GM12878 (cell line): ENCODE data around the gene FSTL1. TPM values are rescaled to one million over a fixed set of nuclear protein-coding genes. Genes with fewer than 3 reads are reported as not detected.

Experiments
- ATAC-seq: fragments of 200-7000 bp; cut with Tn5 transposase; 3 replicates; pipeline ENCODE4 v1.9.1; 2020; ENCODE audit warnings: mild to moderate bottlenecking, moderate library complexity
- BruUV-seq: library from RNA; stranded (reverse); fragments of 400-500 nt; replicated peaks from 2 replicates; lab custom pipeline; 2021; lab: Mats Ljungman, UMichigan
- CTCF ChIA-PET: fragments of 300-600 bp; sonication (Branson Sonifier 250); formaldehyde crosslinking; extraction: SDS; loops from one replicate; lab custom pipeline; 2021; ENCODE audit warnings: inconsistent platforms; lab: Yijun Ruan, JAX
- POLR2A ChIA-PET: fragments of 350-600 bp; formaldehyde crosslinking; extraction: SDS; loops from one replicate; lab custom pipeline; 2021; ENCODE audit warnings: inconsistent platforms; lab: Charles Lee
- RAD21 ChIA-PET: fragments of 300-600 bp; sonication (Branson Sonifier 250); formaldehyde crosslinking; loops from one replicate; lab custom pipeline; 2023; ENCODE audit warnings: antibody characterized with exemption; ENCODE audit not compliant: unreplicated experiment; lab: Charles Lee
- SMC1A ChIA-PET: fragments of 300-600 bp; sonication (Branson Sonifier 250); formaldehyde crosslinking; loops from one replicate; lab custom pipeline; 2023; ENCODE audit not compliant: unreplicated experiment, uncharacterized antibody; lab: Charles Lee
- DNase-seq: peaks from one replicate; pipeline ENCODE4 v3.0.0-alpha.2; 2011; ENCODE audit warnings: low read depth, low spot score
- FAIRE-seq: peaks from 3 replicates; lab custom pipeline; 2011; peaks lifted over from hg19 to GRCh38; lab: Jason Lieb, UNC
- H2AFZ ChIP-seq: 2 replicates; pipeline ENCODE4 v1.6.0; 2011; ENCODE audit warnings: low read depth, low read length, control low read depth; ENCODE audit not compliant: control insufficient read depth
- H3K27ac ChIP-seq: 2 replicates; pipeline ENCODE4 v1.5.1; 2011; ENCODE audit warnings: control low read depth; ENCODE audit not compliant: control insufficient read depth, insufficient read depth
- H3K27me3 ChIP-seq, 2 experiments: replicated peaks in 1 of 2; 2 replicates each; pipeline versions ENCODE4 v1.6.0 to v1.6.1; 2011; ENCODE audit warnings: low read length in 1 of 2; ENCODE audit not compliant: control insufficient read depth in 2 of 2, insufficient read depth in 2 of 2
- H3K36me3 ChIP-seq, 2 experiments: 2 replicates each; pipeline ENCODE4 v1.5.1; 2011; ENCODE audit warnings: low read length in 1 of 2; ENCODE audit not compliant: control insufficient read depth in 2 of 2, insufficient read depth in 2 of 2
- H3K4me1 ChIP-seq: 2 replicates; pipeline ENCODE4 v1.6.1; 2011; ENCODE audit warnings: mild to moderate bottlenecking, low read length, moderate library complexity, mixed read lengths; ENCODE audit not compliant: control insufficient read depth, insufficient read depth
- H3K4me2 ChIP-seq: 2 replicates; pipeline ENCODE4 v1.6.0; 2011; ENCODE audit warnings: control low read depth; ENCODE audit not compliant: control insufficient read depth, insufficient read depth
- H3K4me3 ChIP-seq: fragments of 200-600 bp; sonication (generic); 2 replicates; pipeline ENCODE4 v1.5.1; 2016
- H3K79me2 ChIP-seq: 2 replicates; pipeline ENCODE4 v1.6.0; 2011; ENCODE audit warnings: low read length; ENCODE audit not compliant: control insufficient read depth, insufficient read depth
- H3K9ac ChIP-seq: 2 replicates; pipeline ENCODE4 v1.8.0; 2011; ENCODE audit warnings: low read length, control low read depth, mixed read lengths; ENCODE audit not compliant: control insufficient read depth, insufficient read depth
- H3K9me3 ChIP-seq: replicated peaks from 3 replicates; pipeline ENCODE4 v1.5.1; 2011; ENCODE audit warnings: mild to moderate bottlenecking, low read length; ENCODE audit not compliant: control insufficient read depth, insufficient read depth
- H4K20me1 ChIP-seq: 2 replicates; pipeline ENCODE4 v1.6.0; 2011; ENCODE audit not compliant: control insufficient read depth, insufficient read depth
- BCL11A ChIP-seq: IDR thresholded peaks from 2 replicates; pipeline ENCODE4 v1.6.1; 2011; ENCODE audit warnings: low read depth, low read length
- BCL3 ChIP-seq: IDR thresholded peaks from 2 replicates; pipeline ENCODE4 v1.6.1; 2011; ENCODE audit warnings: borderline replicate concordance, low read depth, mild to moderate bottlenecking, moderate library complexity, low read length; ENCODE audit not compliant: insufficient read depth, poor library complexity, severe bottlenecking
- CREM ChIP-seq: IDR thresholded peaks from 2 replicates; pipeline ENCODE4 v1.6.1; 2014; ENCODE audit warnings: antibody characterized with exemption, low read depth
- CTCF ChIP-seq, 3 experiments: IDR thresholded peaks in 2 of 3; conservative IDR thresholded peaks in 1 of 3; 2 replicates each; pipeline ENCODE4 v1.5.1; 2011; ENCODE audit warnings: low read depth in 3 of 3, low read length in 3 of 3, mild to moderate bottlenecking in 3 of 3, control low read depth in 2 of 3, moderate library complexity in 2 of 3, inconsistent platforms in 1 of 3, mixed read lengths in 1 of 3; ENCODE audit not compliant: control insufficient read depth in 2 of 3, insufficient read depth in 1 of 3; ENCODE audit errors: extremely low read depth in 1 of 3
- E2F4 ChIP-seq: IDR thresholded peaks from 2 replicates; pipeline ENCODE4 v1.6.1; 2012; ENCODE audit warnings: low read depth, low read length, improper control_type of control experiment
- FOS ChIP-seq: IDR thresholded peaks from 3 replicates; pipeline ENCODE4 v1.6.1; 2011; ENCODE audit warnings: borderline replicate concordance; ENCODE audit not compliant: insufficient read length; ENCODE audit errors: extremely low read depth
- HDAC6 ChIP-seq: fragments of 200-600 bp; sonication (generic); IDR thresholded peaks from one replicate; pipeline ENCODE4 v1.8.0; 2017; ENCODE audit warnings: antibody characterized with exemption; ENCODE audit not compliant: unreplicated experiment
- IRF5 ChIP-seq: fragments of 450-650 bp; IDR thresholded peaks from 2 replicates; pipeline ENCODE4 v1.6.1; 2017; ENCODE audit warnings: borderline replicate concordance
- MTA2 ChIP-seq: fragments of 450-650 bp; IDR thresholded peaks from 2 replicates; pipeline ENCODE4 v1.6.1; 2016; ENCODE audit warnings: low read depth, mild to moderate bottlenecking, moderate library complexity
- NBN ChIP-seq: fragments of 450-650 bp; IDR thresholded peaks from 2 replicates; pipeline ENCODE4 v1.6.1; 2016
- PKNOX1 ChIP-seq: fragments of 450-650 bp; IDR thresholded peaks from 2 replicates; pipeline ENCODE4 v1.6.1; 2016; ENCODE audit warnings: mild to moderate bottlenecking
- PML ChIP-seq: IDR thresholded peaks from 2 replicates; pipeline ENCODE4 v1.6.1; 2012; ENCODE audit warnings: low read length, inconsistent platforms
- POLR2AphosphoS2 ChIP-seq: IDR thresholded peaks from 2 replicates; pipeline ENCODE4 v1.6.1; 2011; ENCODE audit warnings: low read depth, mild to moderate bottlenecking, low read length, improper control_type of control experiment, moderate library complexity
- SMAD1 ChIP-seq: fragments of 450-650 bp; IDR thresholded peaks from 2 replicates; pipeline ENCODE4 v1.6.1; 2018; ENCODE audit warnings: mild to moderate bottlenecking, low read depth; ENCODE audit not compliant: partially characterized antibody
- SMC3 ChIP-seq: IDR thresholded peaks from 2 replicates; pipeline ENCODE4 v1.6.1; 2011; ENCODE audit warnings: low read length, improper control_type of control experiment, borderline replicate concordance
- USF1 ChIP-seq: IDR thresholded peaks from 2 replicates; pipeline ENCODE4 v1.6.1; 2011; ENCODE audit warnings: borderline replicate concordance, low read depth, mild to moderate bottlenecking, moderate library complexity, mixed read lengths, low read length; ENCODE audit not compliant: insufficient read depth; ENCODE audit errors: extremely low read length
- WGBS: methylation state at CpG from one replicate; pipeline ENCODE4 v1.1.6; 2016; ENCODE audit warnings: low lambda C conversion rate; ENCODE audit not compliant: insufficient replicate concordance, insufficient coverage; ENCODE audit errors: missing lambda C conversion rate; 5-methylcytosine and 5-hydroxymethylcytosine counted together
- in situ Hi-C: fragments of 300-500 bp; cut with MboI; formaldehyde crosslinking; loops from 9 replicates; pipeline ENCODE4 v1.14.3; 2018; ENCODE audit warnings: mixed read lengths
- intact Hi-C: fragments of 100-400 bp; cut with micrococcal nuclease; formaldehyde crosslinking; loops from one replicate; pipeline ENCODE4 v1.14.2; 2022; ENCODE audit not compliant: unreplicated experiment
- polyA plus RNA-seq, 11 experiments: library from polyadenylated mRNA; depleted of rRNA in 4 of 11; unstranded in 6 of 11; stranded (reverse) in 5 of 11; fragments of >200 nt; fragmentation: Nextera tagmentation in 4 of 11; fragmentation: Illumina TruSeq in 1 of 11; extraction: Ambion mirVana in 4 of 11; extraction: Trizol in 1 of 11; gene quantifications; 1 replicate in 1 of 11; 2 replicates in 10 of 11; pipeline versions ENCODE4 v1.2.1 to v1.2.3, GENCODE V29; 2011 to 2016; ENCODE audit warnings: inconsistent platforms in 2 of 11, missing spikeins in 2 of 11, low read depth in 1 of 11
- total RNA-seq, 4 experiments: library from RNA; depleted of rRNA in 3 of 4; stranded (reverse); fragments of >200 nt in 3 of 4; fragmentation: Illumina TruSeq in 1 of 4; extraction: Trizol in 1 of 4; gene quantifications; 2 replicates each; pipeline versions ENCODE4 v1.2.1 to v1.2.3, GENCODE V29; 2013 to 2021

FSTL1 gene
- total and polyA plus RNA-seq, 10 of the 15 experiments (the other 5 are each of a cell fraction or from before 2014, with no cell fraction given): 0.06 to 1.7 (median 0.32) TPM; not detected in 4

- H4K20me1 ChIP-seq: no peaks in the 10 kb centered on the region
- no peaks in the 10 kb centered on the region for H3K4me1 ChIP-seq
- POLR2A ChIA-PET: no interaction called here
- peaks cover 5 to 10% of the 10 kb centered on the region in 2 experiments for H3K27me3 ChIP-seq
- no peaks in the 10 kb centered on the region for H3K36me3 ChIP-seq
- ATAC-seq (no peak), DNase-seq (no peak), FAIRE-seq (no peak)
- CTCF ChIA-PET: no interaction called here
- H3K9me3 ChIP-seq: no peaks in the 10 kb centered on the region
- no peak overlapping the region for H3K27ac ChIP-seq
- H3K4me3 ChIP-seq: no peak overlapping the region
- H3K79me2 ChIP-seq: no peaks in the 10 kb centered on the region
- no peak overlapping the region for H2AFZ ChIP-seq
- intact Hi-C loops (no loop called here), in situ Hi-C loops (no loop called here)
- SMC1A ChIA-PET: no interaction called here
- no peak overlapping the region for H3K4me2 ChIP-seq
- H3K9ac ChIP-seq: no peak overlapping the region
- WGBS: 0% methylated on average over 1 of the region's 1 CpG
- no TSS peak for BruUV-seq
- RAD21 ChIA-PET: no interaction called here
- TF ChIP-seq BCL11A: no peak
- TF ChIP-seq HDAC6: no peak
- TF ChIP-seq PKNOX1: no peak
- no peak for TF ChIP-seq PML
- TF ChIP-seq SMC3: no peak
- TF ChIP-seq MTA2: no peak
- TF ChIP-seq IRF5: no peak
- no peak for TF ChIP-seq BCL3
- TF ChIP-seq POLR2AphosphoS2: no peak
- TF ChIP-seq USF1: no peak
- no peak for TF ChIP-seq SMAD1
- TF ChIP-seq CREM: no peak
- TF ChIP-seq NBN: no peak
- no peak for TF ChIP-seq CTCF (IDR thresholded peaks at IDR 0.05 in 2 of 3, conservative IDR thresholded peaks at IDR 0.05 in 1 of 3; ENCODE audit: control insufficient read depth in 2 of 3, extremely low read depth in 1 of 3, insufficient read depth in 1 of 3, low read depth in 3 of 3, low read length in 3 of 3)
- no peak for TF ChIP-seq E2F4
- TF ChIP-seq FOS: no peak
Observed at GRCh38 chr3:120454076-120454689, 3.4 kb upstream of the FSTL1 start.
